SK-N-SH treated with all-trans-retinoic acid at 6 μM for 48 hours (cell line): ENCODE results near the gene HS1BP3.

Experiments
- ATAC-seq: fragments of 200-7000 bp; cut with Tn5 transposase; 3 replicates; pipeline ENCODE4 v1.9.1; 2020; ENCODE audit warnings: mild to moderate bottlenecking, moderate library complexity
- ARNTL ChIP-seq: fragments of 450-650 bp; formaldehyde crosslinking; IDR thresholded peaks from 2 replicates; pipeline ENCODE4 v1.5.0; 2020; ENCODE audit warnings: low read depth, mild to moderate bottlenecking, moderate library complexity, borderline replicate concordance
- BACH2 ChIP-seq: fragments of 250-450 bp; sonication (Bioruptor Pico); IDR thresholded peaks from 2 replicates; pipeline ENCODE4 v1.9.0; 2021; ENCODE audit warnings: mild to moderate bottlenecking, borderline replicate concordance
- CREB5 ChIP-seq: fragments of 250-450 bp; sonication (Bioruptor Pico); IDR thresholded peaks from 2 replicates; pipeline ENCODE4 v1.5.1; 2020; ENCODE audit warnings: low read depth, mild to moderate bottlenecking, moderate library complexity
- CSDC2 ChIP-seq: fragments of 250-450 bp; sonication (Bioruptor Pico); IDR thresholded peaks from 2 replicates; pipeline ENCODE4 v1.5.0; 2020; ENCODE audit warnings: mild to moderate bottlenecking, moderate library complexity
- CSRNP3 ChIP-seq: fragments of 250-450 bp; sonication (Bioruptor Pico); IDR thresholded peaks from 2 replicates; pipeline ENCODE4 v1.5.1; 2021; ENCODE audit warnings: mild to moderate bottlenecking, moderate library complexity
- ESRRG ChIP-seq: fragments of 250-450 bp; sonication (Bioruptor Pico); IDR thresholded peaks from 2 replicates; pipeline ENCODE4 v1.6.1; 2021; ENCODE audit warnings: mild to moderate bottlenecking
- GLIS3 ChIP-seq: fragments of 250-450 bp; sonication (Bioruptor Pico); IDR thresholded peaks from 2 replicates; pipeline ENCODE4 v1.5.0; 2020; ENCODE audit warnings: mild to moderate bottlenecking, moderate library complexity
- OSR1 ChIP-seq: fragments of 250-450 bp; sonication (Bioruptor Pico); IDR thresholded peaks from 2 replicates; pipeline ENCODE4 v1.8.0; 2022; ENCODE audit warnings: moderate library complexity, mild to moderate bottlenecking, inconsistent platforms
- PATZ1 ChIP-seq: fragments of 250-450 bp; sonication (Bioruptor Pico); IDR thresholded peaks from 2 replicates; pipeline ENCODE4 v1.8.0; 2020; ENCODE audit warnings: mild to moderate bottlenecking, moderate library complexity, borderline replicate concordance
- POU6F1 ChIP-seq: fragments of 250-450 bp; sonication (Bioruptor Pico); IDR thresholded peaks from 2 replicates; pipeline ENCODE4 v1.8.0; 2021; ENCODE audit warnings: low read depth, mild to moderate bottlenecking, moderate library complexity, borderline replicate concordance
- PPARA ChIP-seq: fragments of 250-450 bp; sonication (Bioruptor Pico); IDR thresholded peaks from 2 replicates; pipeline ENCODE4 v1.5.0; 2020; ENCODE audit warnings: mild to moderate bottlenecking, borderline replicate concordance
- SNAI2 ChIP-seq: fragments of 250-450 bp; sonication (Bioruptor Pico); IDR thresholded peaks from 2 replicates; pipeline ENCODE4 v1.5.0; 2020; ENCODE audit warnings: mild to moderate bottlenecking, moderate library complexity
- TCF4 ChIP-seq: fragments of 250-450 bp; sonication (Bioruptor Pico); IDR thresholded peaks from 2 replicates; pipeline ENCODE4 v1.8.0; 2021; ENCODE audit warnings: mild to moderate bottlenecking, moderate library complexity, borderline replicate concordance
- TOX ChIP-seq: fragments of 250-450 bp; sonication (Bioruptor Pico); IDR thresholded peaks from 2 replicates; pipeline ENCODE4 v1.8.0; 2021; ENCODE audit warnings: mild to moderate bottlenecking, moderate library complexity, borderline replicate concordance
- TSHZ2 ChIP-seq: fragments of 250-450 bp; sonication (Bioruptor Pico); IDR thresholded peaks from 2 replicates; pipeline ENCODE4 v1.5.0; 2020; ENCODE audit warnings: mild to moderate bottlenecking, moderate library complexity
- ZC3H10 ChIP-seq: fragments of 250-450 bp; sonication (Bioruptor Pico); IDR thresholded peaks from 2 replicates; pipeline ENCODE4 v1.5.1; 2021; ENCODE audit warnings: mild to moderate bottlenecking, moderate library complexity
- ZFP3 ChIP-seq: fragments of 250-450 bp; sonication (Bioruptor Pico); IDR thresholded peaks from 2 replicates; pipeline ENCODE4 v1.5.0; 2020; ENCODE audit warnings: mild to moderate bottlenecking, moderate library complexity
- ZFP30 ChIP-seq: fragments of 450-650 bp; formaldehyde crosslinking; IDR thresholded peaks from 2 replicates; pipeline ENCODE4 v1.5.0; 2022; ENCODE audit warnings: mild to moderate bottlenecking, moderate library complexity
- ZNF565 ChIP-seq: fragments of 450-650 bp; formaldehyde crosslinking; conservative IDR thresholded peaks from 2 replicates; pipeline ENCODE4 v1.5.0; 2020; ENCODE audit warnings: low read depth, mild to moderate bottlenecking, moderate library complexity
- ZNF70 ChIP-seq: fragments of 450-650 bp; formaldehyde crosslinking; IDR thresholded peaks from 2 replicates; pipeline ENCODE4 v1.5.0; 2020; ENCODE audit warnings: mild to moderate bottlenecking, moderate library complexity

The HS1BP3 gene

GRCh38 chr2:20682167-20682920, 31.4 kb upstream of the HS1BP3 start:
- ATAC-seq: peak; percentile 81

GRCh38 chr2:20680744-20681375, 30.0 kb upstream of the HS1BP3 start:
- TF ChIP-seq GLIS3 (CRISPR knock-in tag) (no peak), ZNF565 (CRISPR knock-in tag) (no peak), ZFP3 (CRISPR knock-in tag) (no peak), SNAI2 (no peak), ZNF70 (CRISPR knock-in tag) (no peak), POU6F1 (no peak), BACH2 (CRISPR knock-in tag) (no peak)
- ATAC-seq: no peak

More at GRCh38 chr2:20682167-20682920, 31.4 kb upstream of the HS1BP3 start:
- TF ChIP-seq CSRNP3 (CRISPR knock-in tag) (no peak), TCF4 (no peak), CREB5 (CRISPR knock-in tag) (no peak), SNAI2 (no peak), BACH2 (CRISPR knock-in tag) (no peak), PATZ1 (no peak), ZNF70 (CRISPR knock-in tag) (no peak), OSR1 (CRISPR knock-in tag) (no peak), ZC3H10 (CRISPR knock-in tag) (no peak), PPARA (CRISPR knock-in tag) (no peak), ZFP3 (CRISPR knock-in tag) (no peak)

- ATAC-seq: no peak
- no peak for TF ChIP-seq CREB5 (CRISPR knock-in tag)
- TF ChIP-seq GLIS3 (CRISPR knock-in tag): no peak
- no peak for TF ChIP-seq ESRRG
- no peak for TF ChIP-seq CSRNP3 (CRISPR knock-in tag)
- no peak for TF ChIP-seq ZC3H10 (CRISPR knock-in tag)
- no peak for TF ChIP-seq CSDC2 (CRISPR knock-in tag)
- no peak for TF ChIP-seq PPARA (CRISPR knock-in tag)
- TF ChIP-seq ZFP30: no peak
- TF ChIP-seq TSHZ2 (CRISPR knock-in tag): no peak
- no peak for TF ChIP-seq TCF4
- TF ChIP-seq ARNTL (CRISPR knock-in tag): no peak
- no peak for TF ChIP-seq SNAI2
- no peak for TF ChIP-seq POU6F1
- TF ChIP-seq ZNF565 (CRISPR knock-in tag): no peak
- TF ChIP-seq TOX (CRISPR knock-in tag): no peak
- no peak for TF ChIP-seq BACH2 (CRISPR knock-in tag)
- TF ChIP-seq ZFP3 (CRISPR knock-in tag): no peak
- TF ChIP-seq OSR1 (CRISPR knock-in tag): no peak
Measured at GRCh38 chr2:20678780-20679179, 27.9 kb upstream of the HS1BP3 start.
